GM19238 (cell line): Measurements from ENCODE around the gene ALDH1A2.

Experiments used
- DNase-seq: peaks from one replicate; pipeline ENCODE4 v3.0.0; 2011; ENCODE audit warnings: low spot score; ENCODE audit not compliant: insufficient read length

Gene ALDH1A2

DNA sequence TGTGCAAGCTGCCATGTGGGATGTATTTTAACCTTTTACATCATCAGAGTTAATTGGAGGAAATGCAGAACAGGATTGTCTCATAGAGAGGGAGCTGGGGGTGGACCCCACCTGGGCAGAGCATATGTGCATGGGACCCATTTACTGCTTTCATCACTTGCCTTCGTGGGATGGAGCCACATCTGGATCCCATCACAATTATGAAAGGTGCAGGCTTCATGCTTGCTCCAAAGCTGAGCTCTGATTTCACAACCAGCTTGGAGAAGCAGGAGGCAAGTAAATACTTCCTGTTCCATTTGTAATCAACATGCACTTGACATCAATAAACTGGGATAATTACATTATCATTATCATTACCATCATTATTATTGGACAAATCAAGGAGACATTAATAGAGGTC lies 161.9 kb downstream of the ALDH1A2 start:
- DNase-seq: no peak
